ENCODE measurements around the gene CHST7.

The CHST7 gene

DNA sequence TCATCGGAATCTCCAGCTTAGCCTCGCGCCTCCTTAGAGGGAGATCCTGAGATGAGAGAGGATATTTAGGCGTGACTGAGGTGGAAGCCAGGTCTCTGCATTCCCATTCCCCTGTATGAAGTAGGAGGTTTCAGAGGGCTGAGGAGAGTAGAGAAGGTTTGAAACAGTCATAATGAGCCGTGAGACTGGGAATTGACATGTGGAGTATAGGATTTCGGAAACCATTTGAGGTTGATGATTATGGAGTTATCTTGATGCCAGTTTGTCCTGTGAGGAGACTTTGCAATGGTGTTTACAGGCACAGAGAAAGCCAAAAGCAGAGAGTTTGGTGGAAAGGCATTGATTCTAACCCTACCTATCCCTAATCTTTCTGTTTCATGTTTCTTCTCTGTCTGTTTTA, 2.0 kb downstream of the CHST7 start:
- no peak for TF ChIP-seq CTCF (IDR thresholded peaks at IDR 0.05; ENCODE audit: low read depth, low read length)

DNA sequence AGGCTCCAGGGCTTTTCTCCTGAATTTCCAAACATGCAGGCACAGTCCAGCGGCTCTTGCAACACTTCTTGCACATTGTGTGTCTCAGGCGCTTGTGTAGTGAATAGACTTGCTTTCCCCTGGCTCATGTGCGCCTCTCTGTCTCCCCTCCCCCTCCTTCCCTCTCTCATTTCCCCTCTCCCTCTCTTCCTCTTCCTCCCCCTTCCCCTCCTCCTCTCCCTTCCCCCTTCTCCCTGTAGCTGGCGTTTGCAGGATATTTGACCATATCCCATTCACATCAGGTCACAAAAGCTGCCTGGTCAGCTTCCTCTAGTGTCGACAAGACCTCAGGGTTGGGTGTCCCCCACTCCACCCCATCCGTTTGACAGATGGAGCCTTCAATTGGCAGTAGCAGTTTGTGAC, 2.4 kb downstream of the CHST7 start:
- no peak for TF ChIP-seq CTCF (IDR thresholded peaks at IDR 0.05; ENCODE audit: low read depth, low read length)
- peak overlapping the region; percentile 61 for H3K4me3 ChIP-seq (ENCODE audit: low read depth, low read length)

More for the DNA sequence above, 2.0 kb downstream of the CHST7 start:
- peak overlapping the region; percentile 61 for H3K4me3 ChIP-seq (ENCODE audit: low read depth, low read length)

GRCh38 chrX:46576458-46576857, 2.9 kb downstream of the CHST7 start:
- H3K4me3 ChIP-seq (ENCODE audit: low read depth, low read length), result peak overlapping the region; percentile 61
- no peak for TF ChIP-seq CTCF (IDR thresholded peaks at IDR 0.05; ENCODE audit: low read depth, low read length)

GRCh38 chrX:46577221-46578005, 3.8 kb downstream of the CHST7 start:
- H3K4me3 ChIP-seq (ENCODE audit: low read depth, low read length), result no peak overlapping the region
- no peak for TF ChIP-seq CTCF (IDR thresholded peaks at IDR 0.05; ENCODE audit: low read depth, low read length)

DNA sequence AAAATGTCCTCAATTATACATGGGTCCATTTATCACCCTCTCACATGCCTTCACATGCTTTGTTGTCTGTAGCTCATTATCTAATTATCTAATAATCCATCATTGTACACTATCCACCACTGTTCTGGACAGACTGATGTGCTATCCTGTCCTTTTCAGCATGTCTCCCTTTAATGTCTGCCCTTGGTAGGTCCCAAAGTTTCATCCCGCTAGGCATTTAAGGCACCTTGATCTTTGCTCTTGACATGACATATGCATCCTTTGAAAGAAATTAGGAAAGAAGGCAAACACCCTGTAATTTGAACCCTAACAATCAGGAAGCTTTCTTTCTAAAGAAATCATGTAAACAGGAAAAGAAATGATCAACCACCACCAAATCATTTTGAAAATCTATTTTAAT, 5.7 kb downstream of the CHST7 start:
- no peak overlapping the region for H3K4me3 ChIP-seq (ENCODE audit: low read depth, low read length)
- no peak for TF ChIP-seq CTCF (IDR thresholded peaks at IDR 0.05; ENCODE audit: low read depth, low read length)

DNA sequence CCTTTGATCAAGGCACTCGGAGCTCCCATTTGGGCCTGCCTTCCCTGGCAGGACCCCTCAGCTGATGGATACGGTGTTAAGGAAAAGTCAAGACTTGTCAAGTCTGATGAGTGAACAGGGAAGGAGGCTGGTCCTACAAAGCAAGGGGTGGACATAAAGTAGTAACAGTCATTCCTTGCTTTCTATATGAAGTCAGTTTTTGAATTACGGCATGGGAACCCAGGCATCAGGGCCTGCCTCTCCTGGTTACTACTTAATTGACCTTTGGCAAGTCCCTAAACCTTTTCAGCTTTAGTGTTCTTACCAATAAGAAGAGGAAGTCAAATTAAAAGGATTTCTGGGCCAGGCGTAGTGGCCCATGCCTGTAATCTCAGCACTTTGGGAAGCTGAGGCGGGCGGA, 7.0 kb downstream of the CHST7 start:
- H3K4me3 ChIP-seq (ENCODE audit: low read depth, low read length), result no peak overlapping the region
- no peak for TF ChIP-seq CTCF (IDR thresholded peaks at IDR 0.05; ENCODE audit: low read depth, low read length)

- TF ChIP-seq CTCF (IDR thresholded peaks at IDR 0.05; ENCODE audit: low read depth, low read length), result no peak
- no peak overlapping the region for H3K4me3 ChIP-seq (ENCODE audit: low read depth, low read length)
Measured at GRCh38 chrX:46582325-46582724, 8.8 kb downstream of the CHST7 start.

Measured in WI38 (cell line).